ENCODE measurements around the gene MID1. TPM values are rescaled to one million over a fixed set of nuclear protein-coding genes. Genes with fewer than 3 reads are reported as not detected.

The MID1 gene
- total RNA-seq, 2 donors from 2014 or later, result 38.3 to 44.9 TPM

DNA sequence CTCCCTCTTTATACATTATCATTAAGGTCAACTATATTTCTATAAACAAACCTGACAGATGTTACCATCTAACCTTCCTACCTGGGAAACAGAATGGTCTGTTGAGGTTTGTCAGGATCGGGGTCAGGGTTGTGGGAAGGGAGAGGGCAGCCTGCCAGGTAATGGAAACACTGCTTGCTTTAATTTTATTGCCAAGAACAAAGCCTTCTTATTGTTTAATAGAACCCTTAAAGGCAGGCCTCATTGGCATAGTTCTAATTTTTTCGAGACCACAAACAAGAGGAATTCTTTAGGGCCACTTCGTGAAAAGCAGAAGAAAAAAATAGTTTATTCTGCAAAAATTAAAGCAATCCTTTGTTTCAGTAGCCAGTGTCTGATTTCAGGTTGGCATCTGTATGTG, 113.2 kb downstream of the MID1 start:
- H3K4me1 ChIP-seq, result no peaks in the 10 kb centered on the region
- H3K27ac ChIP-seq, result no peak overlapping the region
- intact Hi-C loops (cut with DNase I), result no loop called here
- no peak for DNase-seq
- H3K27me3 ChIP-seq, result no peaks in the 10 kb centered on the region
- no peak overlapping the region for H3K9ac ChIP-seq (ENCODE audit: low read depth in 2 of 2, low read length in 2 of 2)
- H3K9me3 ChIP-seq, result no peaks in the 10 kb centered on the region
- no peak overlapping the region for H3K4me3 ChIP-seq
- no peaks in the 10 kb centered on the region for H3K36me3 ChIP-seq
- TF ChIP-seq CTCF (IDR thresholded peaks at IDR 0.05), result no peak

DNA sequence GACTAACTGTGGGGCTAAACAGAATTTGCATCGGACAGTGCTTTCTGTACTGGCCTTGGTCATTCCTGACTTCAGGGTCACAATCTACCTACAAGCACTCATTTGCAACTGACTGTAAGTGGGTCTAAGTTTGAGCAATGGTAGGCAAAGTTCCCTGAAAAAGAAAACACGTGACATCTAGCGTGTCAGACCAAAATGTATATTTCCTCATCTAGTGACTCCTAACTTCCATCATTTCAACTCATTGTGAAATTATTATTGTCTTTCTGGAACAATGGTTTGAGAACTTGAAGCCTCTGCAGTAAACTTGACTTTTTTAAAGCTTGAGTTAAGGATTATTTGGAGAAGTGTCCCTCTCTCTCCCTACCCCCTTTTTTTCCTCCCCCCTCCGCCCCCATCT, 113.6 kb downstream of the MID1 start:
- Histone ChIP-seq H3K4me3 (no peak overlapping the region), H3K9ac (ENCODE audit: low read depth in 2 of 2, low read length in 2 of 2) (no peak overlapping the region), H3K36me3 (no peaks in the 10 kb centered on the region), H3K27ac (no peak overlapping the region), H3K27me3 (no peaks in the 10 kb centered on the region), H3K4me1 (no peaks in the 10 kb centered on the region), H3K9me3 (no peaks in the 10 kb centered on the region)
- TF ChIP-seq CTCF (IDR thresholded peaks at IDR 0.05), result no peak
- intact Hi-C loops (cut with DNase I), result no loop called here
- DNase-seq, result no peak

DNA sequence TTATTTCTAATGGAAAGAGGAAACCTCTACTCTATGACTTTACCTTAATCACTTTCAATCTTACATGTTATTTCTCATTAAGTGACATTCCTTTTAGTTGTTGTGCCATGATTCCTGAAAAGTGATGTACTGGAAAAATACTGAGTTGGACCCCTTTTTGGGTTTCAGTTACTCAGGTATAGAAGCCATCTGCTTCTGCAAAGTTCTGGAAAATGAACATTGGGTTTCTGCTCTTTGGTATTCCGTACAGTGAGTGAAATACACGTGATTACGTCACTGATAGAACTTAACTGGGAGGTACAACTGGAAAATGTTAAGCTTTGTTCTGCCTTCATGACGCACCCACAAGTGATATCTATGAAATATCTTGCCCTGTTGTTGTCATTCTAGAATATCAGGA, 114.7 kb downstream of the MID1 start:
- Histone ChIP-seq H3K27ac (no peak overlapping the region), H3K36me3 (no peaks in the 10 kb centered on the region), H3K27me3 (no peaks in the 10 kb centered on the region), H3K4me3 (no peak overlapping the region), H3K9ac (ENCODE audit: low read depth in 2 of 2, low read length in 2 of 2) (no peak overlapping the region), H3K4me1 (no peaks in the 10 kb centered on the region), H3K9me3 (no peaks in the 10 kb centered on the region)
- no peak for DNase-seq
- intact Hi-C loops (cut with DNase I), result no loop called here
- no peak for TF ChIP-seq CTCF (IDR thresholded peaks at IDR 0.05)

DNA sequence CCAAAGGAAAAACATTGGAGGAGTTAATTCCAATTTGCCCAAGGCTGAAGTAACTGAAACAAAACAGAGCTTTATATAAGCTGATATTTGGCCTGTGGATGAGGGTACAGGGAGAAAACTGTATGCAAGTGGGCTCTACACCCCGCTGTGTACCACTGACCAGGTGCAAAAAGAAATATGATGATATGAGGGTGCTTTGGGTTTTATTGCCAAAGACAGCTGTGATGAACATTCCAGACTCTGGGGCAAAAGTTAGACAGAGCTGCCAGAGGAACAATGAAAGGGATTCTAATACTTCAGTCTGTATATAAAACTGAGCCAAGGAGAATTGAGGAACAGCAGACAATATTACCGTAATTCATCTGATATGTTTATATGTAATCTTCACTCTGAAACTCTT, 117.4 kb downstream of the MID1 start:
- no peak overlapping the region for H3K4me3 ChIP-seq
- no peak overlapping the region for H3K27ac ChIP-seq
- H3K36me3 ChIP-seq, result no peaks in the 10 kb centered on the region
- H3K27me3 ChIP-seq, result no peaks in the 10 kb centered on the region
- H3K9me3 ChIP-seq, result no peaks in the 10 kb centered on the region
- intact Hi-C loops (cut with DNase I), result no loop called here
- DNase-seq, result no peak
- H3K4me1 ChIP-seq, result no peaks in the 10 kb centered on the region
- no peak overlapping the region for H3K9ac ChIP-seq (ENCODE audit: low read depth in 2 of 2, low read length in 2 of 2)
- no peak for TF ChIP-seq CTCF (IDR thresholded peaks at IDR 0.05)

GRCh38 chrX:10501611-10502010, 118.8 kb downstream of the MID1 start:
- no peak for TF ChIP-seq CTCF (IDR thresholded peaks at IDR 0.05)
- DNase-seq, result no peak
- Histone ChIP-seq H3K9ac (ENCODE audit: low read depth in 2 of 2, low read length in 2 of 2) (no peak overlapping the region), H3K27ac (no peak overlapping the region), H3K27me3 (no peaks in the 10 kb centered on the region), H3K9me3 (no peaks in the 10 kb centered on the region), H3K4me3 (no peak overlapping the region), H3K4me1 (no peaks in the 10 kb centered on the region), H3K36me3 (no peaks in the 10 kb centered on the region)
- intact Hi-C loops (cut with DNase I), result no loop called here

Data from colonic mucosa (tissue), 4 donors.